Putamen (tissue), 1 donor: Measurements from ENCODE around the gene SLMAP.
A peak's percentile ranks its signal among the peaks of the same experiment; 100 is the strongest.

Experiments
- DNase-seq: peaks from one replicate; pipeline ENCODE4 v3.0.0-alpha.2; 2016; ENCODE audit warnings: low spot score

SLMAP gene

GRCh38 chr3:57753016-57753415 is 3.1 kb upstream of the SLMAP start:
- DNase-seq = no peak

GRCh38 chr3:57755368-57755675 is 787 bp upstream of the SLMAP start:
- DNase-seq = no peak

GRCh38 chr3:57756528-57757401 is 656 bp downstream of the SLMAP start:
- no peak for DNase-seq

GRCh38 chr3:57757642-57758297 is 1.7 kb downstream of the SLMAP start:
- no peak for DNase-seq

- no peak for DNase-seq
These were observed 2.6 kb downstream of the SLMAP start for GRCh38 chr3:57758686-57759085.

- DNase-seq = no peak
These were observed 8.7 kb downstream of the SLMAP start for GRCh38 chr3:57764794-57765193.

GRCh38 chr3:57768595-57768994 is 12.5 kb downstream of the SLMAP start:
- no peak for DNase-seq

- DNase-seq = peak; percentile 61
These were observed 14.1 kb downstream of the SLMAP start for GRCh38 chr3:57770009-57770827.

GRCh38 chr3:57772251-57772650 is 16.1 kb downstream of the SLMAP start:
- no peak for DNase-seq

- no peak for DNase-seq
These were observed 21.7 kb downstream of the SLMAP start for GRCh38 chr3:57777774-57778173.

GRCh38 chr3:57778494-57778893 is 22.4 kb downstream of the SLMAP start:
- no peak for DNase-seq

- DNase-seq = no peak
These were observed 23.6 kb downstream of the SLMAP start for GRCh38 chr3:57779666-57780065.

GRCh38 chr3:57783186-57784088 is 27.3 kb downstream of the SLMAP start:
- no peak for DNase-seq

- DNase-seq = no peak
These were observed 28.1 kb downstream of the SLMAP start for GRCh38 chr3:57784089-57784735.

- no peak for DNase-seq
These were observed 29.3 kb downstream of the SLMAP start for GRCh38 chr3:57785446-57785845.

GRCh38 chr3:57787867-57788623 is 31.9 kb downstream of the SLMAP start:
- no peak for DNase-seq

GRCh38 chr3:57788624-57789018 is 32.5 kb downstream of the SLMAP start:
- DNase-seq = no peak

- DNase-seq = no peak
These were observed 35.1 kb downstream of the SLMAP start for GRCh38 chr3:57791245-57791644.

- no peak for DNase-seq
These were observed 36.1 kb downstream of the SLMAP start for GRCh38 chr3:57792198-57792597.

- no peak for DNase-seq
These were observed 37.7 kb downstream of the SLMAP start for GRCh38 chr3:57793737-57794187.
